ENCODE results near the gene SRGAP3. TPM values are rescaled to one million over a fixed set of nuclear protein-coding genes. Genes with fewer than 3 reads are reported as not detected.

SRGAP3 gene
- total RNA-seq, 4 donors from 2014 or later = 2.0 to 6.9 (median 4.8) TPM

GRCh38 chr3:9047452-9048346 is 201.7 kb downstream of the SRGAP3 start:
- TF ChIP-seq POLR2AphosphoS5 (IDR thresholded peaks at IDR 0.05) = no peak
- TF ChIP-seq EP300 (IDR thresholded peaks at IDR 0.05) = no peak
- TF ChIP-seq CTCF (IDR thresholded peaks at IDR 0.05) = no peak
- no peak for TF ChIP-seq POLR2A (IDR thresholded peaks at IDR 0.05)
- 87% methylated on average over 3 of the region's 20 CpGs; no CpG with 5 or more reads in 1 of the 2 donors for WGBS, 2 donors (ENCODE audit: low coverage in 1 of 2)
- no peaks in the 10 kb centered on the region for H3K9me3 ChIP-seq
- no peak for ATAC-seq
- no peaks in the 10 kb centered on the region for H3K27me3 ChIP-seq
- no peak overlapping the region for H3K27ac ChIP-seq
- peaks cover 0 to 19% of the 10 kb centered on the region in 2 donors for H3K36me3 ChIP-seq
- H3K4me3 ChIP-seq = no peak overlapping the region
- no peaks in the 10 kb centered on the region for H3K4me1 ChIP-seq

GRCh38 chr3:9045371-9045770 is 204.1 kb downstream of the SRGAP3 start:
- H3K36me3 ChIP-seq = peaks cover 0 to 8% of the 10 kb centered on the region in 2 donors
- no peak for ATAC-seq
- no peaks in the 10 kb centered on the region for H3K9me3 ChIP-seq
- 69 to 86% methylated on average over 5 to 7 of the region's 7 CpGs for WGBS, 2 donors (ENCODE audit: low coverage in 1 of 2)
- no peak overlapping the region for H3K27ac ChIP-seq
- no peak overlapping the region for H3K4me3 ChIP-seq
- no peaks in the 10 kb centered on the region for H3K27me3 ChIP-seq
- no peak for TF ChIP-seq POLR2AphosphoS5 (IDR thresholded peaks at IDR 0.05)
- TF ChIP-seq EP300 (IDR thresholded peaks at IDR 0.05) = no peak
- no peak for TF ChIP-seq CTCF (IDR thresholded peaks at IDR 0.05)
- TF ChIP-seq POLR2A (IDR thresholded peaks at IDR 0.05) = no peak
- no peaks in the 10 kb centered on the region for H3K4me1 ChIP-seq

GRCh38 chr3:9043063-9043462 is 206.4 kb downstream of the SRGAP3 start:
- no peaks in the 10 kb centered on the region for H3K9me3 ChIP-seq
- H3K27me3 ChIP-seq = no peaks in the 10 kb centered on the region
- no peak overlapping the region for H3K4me3 ChIP-seq
- TF ChIP-seq POLR2AphosphoS5 (IDR thresholded peaks at IDR 0.05) (no peak), POLR2A (IDR thresholded peaks at IDR 0.05) (no peak), EP300 (IDR thresholded peaks at IDR 0.05) (no peak), CTCF (IDR thresholded peaks at IDR 0.05) (no peak)
- ATAC-seq = no peak
- no peaks in the 10 kb centered on the region for H3K4me1 ChIP-seq
- 84% methylated on average over 5 of the region's 6 CpGs; no CpG with 5 or more reads in 1 of the 2 donors for WGBS, 2 donors (ENCODE audit: low coverage in 1 of 2)
- H3K36me3 ChIP-seq = no peaks in the 10 kb centered on the region
- no peak overlapping the region for H3K27ac ChIP-seq

GRCh38 chr3:9041626-9042025 is 207.8 kb downstream of the SRGAP3 start:
- 86 to 96% methylated on average over 5 to 11 of the region's 12 CpGs for WGBS, 2 donors (ENCODE audit: low coverage in 1 of 2)
- Histone ChIP-seq H3K27me3 (no peaks in the 10 kb centered on the region), H3K27ac (no peak overlapping the region), H3K9me3 (no peaks in the 10 kb centered on the region), H3K4me1 (peaks cover 0 to 12% (median 3%) of the 10 kb centered on the region in 3 donors), H3K4me3 (no peak overlapping the region), H3K36me3 (no peaks in the 10 kb centered on the region)
- TF ChIP-seq POLR2AphosphoS5 (IDR thresholded peaks at IDR 0.05) = no peak
- TF ChIP-seq CTCF (IDR thresholded peaks at IDR 0.05) = no peak
- no peak for TF ChIP-seq POLR2A (IDR thresholded peaks at IDR 0.05)
- no peak for TF ChIP-seq EP300 (IDR thresholded peaks at IDR 0.05)
- ATAC-seq = no peak

GRCh38 chr3:9040996-9041395 is 208.4 kb downstream of the SRGAP3 start:
- 67 to 75% methylated on average over 1 to 2 of the region's 2 CpGs for WGBS, 2 donors (ENCODE audit: low coverage in 1 of 2)
- H3K36me3 ChIP-seq = no peaks in the 10 kb centered on the region
- ATAC-seq = no peak
- no peak for TF ChIP-seq POLR2A (IDR thresholded peaks at IDR 0.05)
- TF ChIP-seq CTCF (IDR thresholded peaks at IDR 0.05) = no peak
- no peaks in the 10 kb centered on the region for H3K27me3 ChIP-seq
- peaks cover 0 to 18% (median 3%) of the 10 kb centered on the region in 3 donors for H3K4me1 ChIP-seq
- no peaks in the 10 kb centered on the region for H3K9me3 ChIP-seq
- no peak overlapping the region for H3K27ac ChIP-seq
- no peak overlapping the region for H3K4me3 ChIP-seq

Measured in gastroesophageal sphincter (tissue), 4 donors.